Mucosa of gallbladder (tissue), 1 donor: Measurements from ENCODE around the gene PIEZO1. TPM values are rescaled to one million over a fixed set of nuclear protein-coding genes. Genes with fewer than 3 reads are reported as not detected.

Source experiments
- DNase-seq: peaks from one replicate; pipeline ENCODE4 v3.0.0-alpha.2; 2020; ENCODE audit warnings: low spot score
- total RNA-seq: library from RNA; stranded (reverse); gene quantifications from one replicate; pipeline ENCODE4 v1.2.1, GENCODE V29; 2021
- donor health status: DM: no; HTN: no; CAD: no.

The PIEZO1 gene
- total RNA-seq, 1 donor from 2014 or later, result 108 TPM

GRCh38 chr16:88737298-88738150 lies 47.5 kb downstream of the PIEZO1 start:
- DNase-seq, result peak; percentile 67

- DNase-seq, result no peak
These were observed 48.5 kb downstream of the PIEZO1 start for GRCh38 chr16:88736496-88736895.

GRCh38 chr16:88736088-88736487 lies 48.9 kb downstream of the PIEZO1 start:
- DNase-seq, result no peak

GRCh38 chr16:88735616-88736015 lies 49.4 kb downstream of the PIEZO1 start:
- DNase-seq, result no peak

GRCh38 chr16:88735121-88735520 lies 49.9 kb downstream of the PIEZO1 start:
- no peak for DNase-seq

- DNase-seq, result no peak
These were observed 50.7 kb downstream of the PIEZO1 start for GRCh38 chr16:88734361-88734728.

- DNase-seq, result no peak
These were observed 51.2 kb downstream of the PIEZO1 start for GRCh38 chr16:88733630-88734360.

- no peak for DNase-seq
These were observed 52.1 kb downstream of the PIEZO1 start for GRCh38 chr16:88732961-88733294.

- no peak for DNase-seq
These were observed 52.7 kb downstream of the PIEZO1 start for GRCh38 chr16:88732172-88732960.

GRCh38 chr16:88731699-88732098 lies 53.3 kb downstream of the PIEZO1 start:
- DNase-seq, result no peak

- no peak for DNase-seq
These were observed 54.1 kb downstream of the PIEZO1 start for GRCh38 chr16:88730632-88731607.

GRCh38 chr16:88727871-88728270 lies 57.1 kb downstream of the PIEZO1 start:
- DNase-seq, result no peak

GRCh38 chr16:88726981-88727380 lies 58.0 kb downstream of the PIEZO1 start:
- DNase-seq, result no peak

GRCh38 chr16:88726408-88726749 lies 58.6 kb downstream of the PIEZO1 start:
- no peak for DNase-seq

- DNase-seq, result no peak
These were observed 59.2 kb downstream of the PIEZO1 start for GRCh38 chr16:88725609-88726407.

- no peak for DNase-seq
These were observed 60.0 kb downstream of the PIEZO1 start for GRCh38 chr16:88724855-88725555.

GRCh38 chr16:88723911-88724310 lies 61.1 kb downstream of the PIEZO1 start:
- no peak for DNase-seq

- no peak for DNase-seq
These were observed 61.5 kb downstream of the PIEZO1 start for GRCh38 chr16:88723507-88723887.

- no peak for DNase-seq
These were observed 62.1 kb downstream of the PIEZO1 start for GRCh38 chr16:88722784-88723506.
